ENCODE data around the gene ABCA3. TPM values are rescaled to one million over a fixed set of nuclear protein-coding genes. Genes with fewer than 3 reads are reported as not detected.

Gene ABCA3
- 15.9 to 23.7 TPM (median 20.9 TPM) in 5 replicates for total RNA-seq (2022; extraction: Qiagen RNA extraction)

GRCh38 chr16:2340564-2341455, at the start of gene ABCA3:
TSS of gene ABCA3 (minus strand) at chr16:2340728. CDS start at chr16:2326466, 14,262 bp downstream.

GRCh38 chr16:2267913-2268666, 72.4 kb downstream of the ABCA3 start, which contains the start of gene RNPS1:
TSS of gene RNPS1 (minus strand) at chr16:2268126. CDS start at chr16:2264643, 3,483 bp downstream.

GRCh38 chr16:2251296-2252111, 89.0 kb downstream of the ABCA3 start, which contains the start of gene ECI1:
TSS of gene ECI1 (minus strand) at chr16:2251587. CDS start at chr16:2251566, 21 bp downstream.

GRCh38 chr16:2236337-2237101, 104.0 kb downstream of the ABCA3 start, which contains the start of gene DNASE1L2:
TSS of gene DNASE1L2 (plus strand) at chr16:2236444. CDS start at chr16:2236817, 373 bp downstream.

Other genes with a start within 250 kb of the ABCA3 start
- 24.4 to 50.2 TPM (median 45.8 TPM) in 5 replicates for gene PKD1, start 204.8 kb downstream of the ABCA3 start, total RNA-seq (2022; extraction: Qiagen RNA extraction)
- 1.5 to 4.0 TPM (median 3.2 TPM) in 5 replicates for gene RAB26, start 192.1 kb downstream of the ABCA3 start, total RNA-seq (2022; extraction: Qiagen RNA extraction)
- gene TRAF7, start 184.9 kb downstream of the ABCA3 start, total RNA-seq (2022; extraction: Qiagen RNA extraction): 34.4 to 68.4 TPM (median 62.9 TPM) in 5 replicates
- 0.21 to 0.58 TPM (median 0.39 TPM) in 5 replicates for gene CASKIN1, start 144.1 kb downstream of the ABCA3 start, total RNA-seq (2022; extraction: Qiagen RNA extraction)
- gene MLST8, start 135.3 kb downstream of the ABCA3 start, total RNA-seq (2022; extraction: Qiagen RNA extraction): 35.5 to 57.2 TPM (median 52.5 TPM) in 5 replicates
- 3.0 to 4.5 TPM (median 3.8 TPM) in 5 replicates for gene BRICD5, start 129.9 kb downstream of the ABCA3 start, total RNA-seq (2022; extraction: Qiagen RNA extraction)
- gene PGP, start 125.9 kb downstream of the ABCA3 start, total RNA-seq (2022; extraction: Qiagen RNA extraction): 16.1 to 28.0 TPM (median 27.5 TPM) in 5 replicates
- gene E4F1, start 117.1 kb downstream of the ABCA3 start, total RNA-seq (2022; extraction: Qiagen RNA extraction): 14.1 to 26.2 TPM (median 24.4 TPM) in 5 replicates
- 0.54 to 1.3 TPM (median 1.1 TPM) in 5 replicates for gene DNASE1L2, start 104.3 kb downstream of the ABCA3 start, total RNA-seq (2022; extraction: Qiagen RNA extraction)
- gene ECI1, start 89.1 kb downstream of the ABCA3 start, total RNA-seq (2022; extraction: Qiagen RNA extraction): 47.2 to 75.5 TPM (median 70.7 TPM) in 5 replicates
- gene RNPS1, start 72.6 kb downstream of the ABCA3 start, total RNA-seq (2022; extraction: Qiagen RNA extraction): 258 to 289 TPM (median 262 TPM) in 5 replicates
- gene CCNF, start 88.7 kb upstream of the ABCA3 start, total RNA-seq (2022; extraction: Qiagen RNA extraction): 16.9 to 25.5 TPM (median 24.8 TPM) in 5 replicates
- gene TEDC2, start 119.4 kb upstream of the ABCA3 start, total RNA-seq (2022; extraction: Qiagen RNA extraction): 13.0 to 19.3 TPM (median 17.4 TPM) in 5 replicates
- 0.06 TPM in 1 of 5 replicates, not detected in the others for gene NTN3, start 130.6 kb upstream of the ABCA3 start, total RNA-seq (2022; extraction: Qiagen RNA extraction)
- 4.4 to 9.1 TPM (median 8.2 TPM) in 5 replicates for gene TBC1D24, start 134.4 kb upstream of the ABCA3 start, total RNA-seq (2022; extraction: Qiagen RNA extraction)
- 131 to 329 TPM (median 265 TPM) in 5 replicates for gene ATP6V0C, start 173.2 kb upstream of the ABCA3 start, total RNA-seq (2022; extraction: Qiagen RNA extraction)
- 14.7 to 22.9 TPM (median 19.9 TPM) in 5 replicates for gene AMDHD2, start 179.6 kb upstream of the ABCA3 start, total RNA-seq (2022; extraction: Qiagen RNA extraction)
- gene CEMP1, start 190.7 kb upstream of the ABCA3 start, total RNA-seq (2022; extraction: Qiagen RNA extraction): not detected in 5 replicates
- 17.9 to 25.7 TPM (median 23.2 TPM) in 5 replicates for gene PDPK1, start 197.3 kb upstream of the ABCA3 start, total RNA-seq (2022; extraction: Qiagen RNA extraction)

All from A549 treated with dexamethasone at 1 μM for 4 hours (cell line).